ENCODE results near the gene IFNA10. TPM values are rescaled to one million over a fixed set of nuclear protein-coding genes. Genes with fewer than 3 reads are reported as not detected.

The IFNA10 gene
- total and polyA plus RNA-seq, 2 of the 8 experiments (the other 6 are each of a cell fraction or from before 2014, with no cell fraction given), result not detected

DNA sequence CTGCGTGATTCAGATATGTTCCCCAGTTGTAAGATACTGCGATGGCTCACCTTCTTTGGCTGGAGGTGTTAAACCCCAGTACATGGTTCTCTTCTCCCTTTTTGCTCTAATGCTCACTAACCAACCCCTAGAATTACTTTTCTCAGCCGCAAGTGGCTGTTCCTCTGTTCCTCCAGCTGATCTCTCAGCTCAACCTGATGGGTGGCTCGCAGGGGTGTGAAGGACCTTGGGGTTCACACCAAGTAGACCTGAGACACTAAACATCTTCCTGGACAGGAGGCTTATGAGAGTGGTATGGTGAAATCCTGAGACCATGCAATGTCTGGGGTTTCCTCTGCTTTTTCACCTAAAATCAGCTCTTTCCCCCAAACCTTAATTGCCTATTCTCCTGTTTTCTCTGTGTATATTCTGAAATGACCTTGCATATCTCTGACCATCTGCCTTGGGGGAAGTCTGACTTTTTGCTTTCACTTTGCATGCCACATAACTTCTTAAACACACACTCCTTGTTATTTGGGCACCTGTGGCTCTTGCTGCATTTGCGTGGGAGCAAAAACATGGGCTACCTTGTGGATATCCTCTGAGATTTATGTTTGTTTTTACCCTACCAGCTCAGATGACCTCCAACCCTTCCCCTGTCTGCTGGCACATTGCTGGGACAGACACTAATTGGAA lies 48.7 kb upstream of the IFNA10 start:
- WGBS, 2 experiments (ENCODE audit: extremely low coverage in 1 of 2, insufficient coverage in 1 of 2, insufficient read length in 1 of 2, insufficient replicate concordance in 2 of 2, low coverage in 1 of 2, low lambda C conversion rate in 2 of 2, missing lambda C conversion rate in 1 of 2), result 84% methylated on average over 5 of the region's 5 CpGs; no CpG with 5 or more reads in 1 of the 2 experiments
- CTCF ChIA-PET (ENCODE audit: partially characterized antibody), result interaction anchor here (0.6 to 1.7 kb wide), 5 partner anchors 20 to 535 kb away, joined by 3 to 4 read pairs (median 3); no protein-coding TSS in a partner anchor
- TF ChIP-seq SIN3A (conservative IDR thresholded peaks at IDR 0.05 in 1 of 2, IDR thresholded peaks at IDR 0.05 in 1 of 2; ENCODE audit: low read depth in 1 of 2, low read length in 2 of 2) (no peak), SP4 (IDR thresholded peaks at IDR 0.05; ENCODE audit: low read length) (no peak), JUN (IDR thresholded peaks at IDR 0.05; ENCODE audit: low read depth, low read length) (no peak), CTBP2 (IDR thresholded peaks at IDR 0.05; ENCODE audit: borderline replicate concordance, insufficient read depth, insufficient read length, low read length) (no peak), RBBP5 (IDR thresholded peaks at IDR 0.05; ENCODE audit: borderline replicate concordance, low read depth, low read length) (no peak), CBX5 (IDR thresholded peaks at IDR 0.05; ENCODE audit: low read depth, low read length) (no peak), KDM1A (IDR thresholded peaks at IDR 0.05; ENCODE audit: borderline replicate concordance, low read length) (no peak), JUND (IDR thresholded peaks at IDR 0.05; ENCODE audit: low read length) (no peak), GTF2F1 (IDR thresholded peaks at IDR 0.05; ENCODE audit: borderline replicate concordance, low read depth, low read length) (no peak), ASH2L (IDR thresholded peaks at IDR 0.05; ENCODE audit: low read length) (no peak), TEAD4 (IDR thresholded peaks at IDR 0.05; ENCODE audit: low read depth, low read length) (no peak), ZNF274 (IDR thresholded peaks at IDR 0.05; ENCODE audit: borderline replicate concordance, extremely low read depth, low read length) (no peak)
- TF ChIP-seq, protein P1, sequence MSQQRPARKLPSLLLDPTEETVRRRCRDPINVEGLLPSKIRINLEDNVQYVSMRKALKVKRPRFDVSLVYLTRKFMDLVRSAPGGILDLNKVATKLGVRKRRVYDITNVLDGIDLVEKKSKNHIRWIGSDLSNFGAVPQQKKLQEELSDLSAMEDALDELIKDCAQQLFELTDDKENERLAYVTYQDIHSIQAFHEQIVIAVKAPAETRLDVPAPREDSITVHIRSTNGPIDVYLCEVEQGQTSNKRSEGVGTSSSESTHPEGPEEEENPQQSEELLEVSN (IDR thresholded peaks at IDR 0.05), result no peak

More for the DNA sequence above, 48.7 kb upstream of the IFNA10 start:
- no peak overlapping the region for H4K91ac ChIP-seq (replicated peaks; ENCODE audit: insufficient read length, low read length)
- H2BK12ac ChIP-seq (ENCODE audit: low read depth, low read length), result no peak overlapping the region
- no peak overlapping the region for H3K4me2 ChIP-seq (ENCODE audit: insufficient read depth in 1 of 2, low read depth in 2 of 2, low read length in 2 of 2)
- H3K4ac ChIP-seq (replicated peaks; ENCODE audit: insufficient read length, low read depth, low read length), result no peak overlapping the region
- no peak overlapping the region for H2BK5ac ChIP-seq (ENCODE audit: low read depth, low read length)
- H3K36me3 ChIP-seq (ENCODE audit: control insufficient read depth in 2 of 4, insufficient read depth in 4 of 4, low read length in 3 of 4), result no peaks in the 10 kb centered on the region
- H3K56ac ChIP-seq (replicated peaks; ENCODE audit: insufficient read length, low read depth, low read length), result no peak overlapping the region
- H3K18ac ChIP-seq (ENCODE audit: extremely low read depth, low read length), result no peak overlapping the region
- H2BK15ac ChIP-seq (ENCODE audit: low read length), result no peak overlapping the region
- no peaks in the 10 kb centered on the region; a peak in 1 of 7 replicates for H3K27me3 ChIP-seq (replicated peaks in 1 of 4; ENCODE audit: control insufficient read depth in 3 of 4, extremely low read depth in 1 of 4, insufficient read depth in 3 of 4, low read length in 3 of 4)
- FAIRE-seq (no peak), DNase-seq (ENCODE audit: low read depth in 1 of 2, low spot score in 2 of 2) (no peak)
- no peak overlapping the region for H3K9ac ChIP-seq (replicated peaks in 1 of 4; ENCODE audit: extremely low read depth in 1 of 4, low read depth in 3 of 4, low read length in 3 of 4)
- H4K20me1 ChIP-seq (replicated peaks in 1 of 2; ENCODE audit: control insufficient read depth in 1 of 2, insufficient read depth in 2 of 2, low read length in 2 of 2), result no peaks in the 10 kb centered on the region
- H3K79me1 ChIP-seq (ENCODE audit: low read depth, low read length), result no peaks in the 10 kb centered on the region
- no peak overlapping the region for H3K27ac ChIP-seq (ENCODE audit: low read depth, low read length)
- peaks cover 0 to 7% (median 3%) of the 10 kb centered on the region in 4 experiments; a peak in 3 of 7 replicates for H3K4me1 ChIP-seq (replicated peaks in 1 of 4; ENCODE audit: control insufficient read depth in 3 of 4, insufficient read depth in 4 of 4, low read length in 3 of 4)
- H2AK5ac ChIP-seq (ENCODE audit: low read depth, low read length), result no peak overlapping the region
- no peak overlapping the region for H3K14ac ChIP-seq (ENCODE audit: insufficient read length)
- no peak overlapping the region for H2BK20ac ChIP-seq (ENCODE audit: low read length)
- H4K8ac ChIP-seq (ENCODE audit: extremely low read depth, insufficient read depth, low read length), result no peak overlapping the region
- POLR2A ChIA-PET (ENCODE audit: partially characterized antibody), result no interaction called here
- no peak overlapping the region for H3K23ac ChIP-seq (ENCODE audit: insufficient read length)
- no peaks in the 10 kb centered on the region for H3K79me2 ChIP-seq (ENCODE audit: control insufficient read depth in 1 of 2, insufficient read depth in 2 of 2, low read length in 2 of 2)
- H4K5ac ChIP-seq (ENCODE audit: insufficient read length, low read depth, low read length), result no peak overlapping the region
- no peak overlapping the region for H3K4me3 ChIP-seq (ENCODE audit: extremely low read depth in 1 of 4, insufficient read depth in 2 of 4, low read depth in 3 of 4, low read length in 4 of 4)
- H3K23me2 ChIP-seq (ENCODE audit: low read depth, low read length), result no peaks in the 10 kb centered on the region
- peaks cover 3 to 9% of the 10 kb centered on the region in 2 experiments; a peak in 1 of 4 replicates for H3K9me3 ChIP-seq (ENCODE audit: insufficient read depth in 2 of 2, low read depth in 1 of 2, low read length in 1 of 2)
- H2AFZ ChIP-seq (ENCODE audit: low read length), result no peak overlapping the region
- H2BK120ac ChIP-seq (replicated peaks; ENCODE audit: low read depth, low read length), result no peak overlapping the region

Data from H1 (cell line).